Caco-2 (cell line): ENCODE measurements around the gene CYB561. TPM values are rescaled to one million over a fixed set of nuclear protein-coding genes. Genes with fewer than 3 reads are reported as not detected.

ENCODE experiments used
- BruUV-seq: library from RNA; stranded (reverse); fragments of 400-500 nt; replicated peaks from 2 replicates; lab custom pipeline; 2021; lab: Mats Ljungman, UMichigan
- CTCF ChIA-PET: fragments of 300-600 bp; sonication (Branson Sonifier 250); formaldehyde crosslinking; loops from one replicate; lab custom pipeline; 2022; ENCODE audit warnings: antibody characterized with exemption; lab: Charles Lee
- POLR2A ChIA-PET: fragments of 300-600 bp; sonication (Branson Sonifier 250); formaldehyde crosslinking; loops from one replicate; lab custom pipeline; 2022; ENCODE audit warnings: antibody characterized with exemption; lab: Charles Lee
- DNase-seq, 2 experiments: peaks; one replicate each; pipeline versions ENCODE4 v3.0.0 to v3.0.0-alpha.2; 2020 to 2022
- H3K27me3 ChIP-seq: replicated peaks from 2 replicates; pipeline ENCODE4 v1.6.0; 2011; ENCODE audit warnings: low read length; ENCODE audit not compliant: control insufficient read depth, insufficient read depth
- H3K36me3 ChIP-seq: 2 replicates; pipeline ENCODE4 v1.5.1; 2011; ENCODE audit warnings: low read length; ENCODE audit not compliant: control insufficient read depth, insufficient read depth
- H3K4me1 ChIP-seq: fragments of 250-450 bp; sonication (Bioruptor Pico); 2 replicates; pipeline ENCODE4 v1.5.1; 2020; ENCODE audit warnings: mild to moderate bottlenecking
- H3K4me3 ChIP-seq: 2 replicates; pipeline ENCODE4 v1.5.1; 2011; ENCODE audit warnings: low read depth, mild to moderate bottlenecking, control low read depth, low read length
- H3K9me3 ChIP-seq: fragments of 250-450 bp; sonication (Bioruptor Pico); 2 replicates; pipeline ENCODE4 v1.5.1; 2020; ENCODE audit warnings: mild to moderate bottlenecking, moderate library complexity
- H3K27ac Mint-ChIP-seq: one replicate; pipeline ENCODE4 v1.8.0; 2022; ENCODE audit warnings: mixed read lengths; ENCODE audit not compliant: unreplicated experiment
- H3K27me3 Mint-ChIP-seq: one replicate; pipeline ENCODE4 v1.8.0; 2022; ENCODE audit warnings: mixed read lengths; ENCODE audit not compliant: insufficient read depth, unreplicated experiment
- H3K36me3 Mint-ChIP-seq: one replicate; pipeline ENCODE4 v1.8.0; 2022; ENCODE audit warnings: mild to moderate bottlenecking, mixed read lengths; ENCODE audit not compliant: insufficient read depth, unreplicated experiment
- H3K4me1 Mint-ChIP-seq: one replicate; pipeline ENCODE4 v1.8.0; 2022; ENCODE audit warnings: low read depth, mixed read lengths; ENCODE audit not compliant: unreplicated experiment
- H3K4me3 Mint-ChIP-seq: one replicate; pipeline ENCODE4 v1.8.0; 2022; ENCODE audit warnings: mild to moderate bottlenecking, moderate library complexity, mixed read lengths; ENCODE audit not compliant: unreplicated experiment
- H3K9me3 Mint-ChIP-seq: one replicate; pipeline ENCODE4 v1.8.0; 2022; ENCODE audit warnings: mixed read lengths; ENCODE audit not compliant: unreplicated experiment
- CTCF ChIP-seq, 2 experiments: fragments of 200-600 bp in 1 of 2; IDR thresholded peaks; 1 replicate in 1 of 2; 2 replicates in 1 of 2; pipeline versions ENCODE4 v1.5.1 to v1.8.0; 2011 to 2022; ENCODE audit warnings: antibody characterized with exemption in 1 of 2, control low read depth in 1 of 2, inconsistent platforms in 1 of 2, low read depth in 1 of 2, low read length in 1 of 2, mild to moderate bottlenecking in 1 of 2, moderate library complexity in 1 of 2; ENCODE audit not compliant: insufficient read depth in 1 of 2, severe bottlenecking in 1 of 2, unreplicated experiment in 1 of 2
- intact Hi-C: fragments of 100-400 bp; cut with micrococcal nuclease; formaldehyde crosslinking; loops from one replicate; pipeline ENCODE4 v1.10.0; 2022; ENCODE audit not compliant: unreplicated experiment
- total RNA-seq: library from RNA; stranded (reverse); gene quantifications from 2 replicates; pipeline ENCODE4 v1.2.3, GENCODE V29; 2022

The CYB561 gene
- total RNA-seq, 1 experiment from 2014 or later: 46.3 TPM

GRCh38 chr17:63420868-63421680, 25.0 kb downstream of the CYB561 start:
- H3K27me3 Mint-ChIP-seq: peaks cover 19% of the 10 kb centered on the region
- no peaks in the 10 kb centered on the region for H3K36me3 Mint-ChIP-seq
- intact Hi-C loops: loop anchor here (10.0 kb wide), 1 partner anchor 274 kb away; no protein-coding TSS in a partner anchor
- TF ChIP-seq CTCF (IDR thresholded peaks at IDR 0.05; ENCODE audit: insufficient read depth in 1 of 2, low read depth in 1 of 2, low read length in 1 of 2, severe bottlenecking in 1 of 2, unreplicated experiment in 1 of 2): no peak
- H3K27ac Mint-ChIP-seq: no peak overlapping the region
- no peaks in the 10 kb centered on the region for H3K36me3 ChIP-seq
- CTCF ChIA-PET: no interaction called here
- no peaks in the 10 kb centered on the region for H3K9me3 ChIP-seq
- no TSS peak for BruUV-seq
- no peaks in the 10 kb centered on the region for H3K4me1 Mint-ChIP-seq
- H3K4me3 ChIP-seq: no peak overlapping the region
- DNase-seq: no peak
- no peak overlapping the region for H3K4me3 Mint-ChIP-seq
- H3K27me3 ChIP-seq: no peaks in the 10 kb centered on the region; the same call in none of the 2 replicates
- H3K9me3 Mint-ChIP-seq: no peaks in the 10 kb centered on the region
- H3K4me1 ChIP-seq: no peaks in the 10 kb centered on the region
- POLR2A ChIA-PET: no interaction called here

DNA sequence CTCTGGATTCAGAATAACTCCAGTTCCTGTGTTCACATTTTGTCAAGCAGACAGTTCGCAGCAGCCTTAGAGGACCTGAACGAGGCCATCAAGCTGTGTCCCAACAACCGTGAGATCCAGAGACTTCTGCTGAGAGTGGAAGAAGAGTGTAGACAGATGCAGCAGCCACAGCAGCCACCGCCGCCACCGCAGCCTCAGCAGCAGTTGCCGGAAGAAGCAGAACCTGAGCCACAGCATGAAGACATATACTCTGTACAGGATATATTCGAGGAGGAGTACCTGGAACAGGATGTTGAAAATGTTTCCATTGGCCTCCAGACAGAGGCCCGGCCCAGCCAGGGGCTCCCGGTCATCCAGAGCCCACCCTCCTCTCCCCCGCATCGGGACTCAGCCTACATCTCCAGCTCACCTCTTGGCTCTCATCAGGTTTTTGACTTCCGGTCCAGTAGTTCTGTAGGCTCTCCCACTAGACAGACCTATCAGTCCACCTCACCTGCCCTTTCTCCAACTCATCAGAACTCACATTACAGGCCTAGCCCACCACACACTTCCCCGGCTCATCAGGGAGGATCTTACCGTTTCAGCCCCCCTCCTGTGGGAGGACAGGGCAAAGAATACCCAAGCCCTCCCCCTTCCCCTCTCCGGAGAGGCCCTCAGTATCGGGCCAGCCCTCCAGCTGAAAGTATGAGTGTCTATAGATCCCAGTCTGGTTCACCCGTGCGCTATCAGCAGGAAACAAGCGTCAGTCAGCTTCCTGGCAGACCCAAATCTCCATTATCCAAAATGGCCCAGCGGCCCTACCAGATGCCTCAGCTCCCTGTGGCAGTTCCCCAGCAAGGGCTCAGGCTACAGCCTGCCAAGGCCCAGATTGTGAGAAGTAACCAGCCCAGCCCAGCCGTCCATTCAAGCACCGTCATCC, 25.9 kb downstream of the CYB561 start:
- no peaks in the 10 kb centered on the region for H3K36me3 ChIP-seq
- no peak overlapping the region for H3K4me3 Mint-ChIP-seq
- H3K27me3 ChIP-seq: no peaks in the 10 kb centered on the region; the same call in none of the 2 replicates
- H3K4me1 Mint-ChIP-seq: no peaks in the 10 kb centered on the region
- H3K9me3 ChIP-seq: no peaks in the 10 kb centered on the region
- peaks cover 19% of the 10 kb centered on the region for H3K27me3 Mint-ChIP-seq
- intact Hi-C loops: loop anchor here (10.0 kb wide), 1 partner anchor 275 kb away; no protein-coding TSS in a partner anchor
- no peak overlapping the region for H3K4me3 ChIP-seq
- no peaks in the 10 kb centered on the region for H3K9me3 Mint-ChIP-seq
- ChIA-PET POLR2A (no interaction called here), CTCF (interaction anchor here (1.8 kb wide), 1 partner anchor 58 kb away, joined by 7 read pairs; no protein-coding TSS in a partner anchor)
- H3K4me1 ChIP-seq: no peaks in the 10 kb centered on the region
- H3K36me3 Mint-ChIP-seq: no peaks in the 10 kb centered on the region
- DNase-seq: no peak
- TF ChIP-seq CTCF (IDR thresholded peaks at IDR 0.05; ENCODE audit: insufficient read depth in 1 of 2, low read depth in 1 of 2, low read length in 1 of 2, severe bottlenecking in 1 of 2, unreplicated experiment in 1 of 2): no peak
- no peak overlapping the region for H3K27ac Mint-ChIP-seq
- no TSS peak for BruUV-seq

DNA sequence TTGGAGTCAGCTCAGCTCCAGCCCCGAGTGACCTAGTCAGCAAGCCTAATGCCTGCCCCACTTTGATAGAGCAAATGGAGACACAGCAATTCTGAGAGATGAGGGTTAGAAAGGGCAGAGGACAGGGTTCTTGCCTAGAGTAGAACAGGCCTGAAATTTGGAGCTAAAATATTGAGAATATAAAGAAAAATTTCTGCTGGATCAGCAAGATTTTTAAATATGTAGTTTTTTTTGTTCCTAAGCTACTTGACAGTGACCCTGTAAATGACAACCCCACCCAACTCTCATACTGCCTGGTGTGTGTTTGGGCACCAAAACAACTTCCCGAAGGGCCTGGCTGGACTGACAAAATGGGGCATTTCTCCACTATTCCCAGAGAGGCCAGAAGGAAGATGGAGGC, 26.7 kb downstream of the CYB561 start:
- TF ChIP-seq CTCF (IDR thresholded peaks at IDR 0.05; ENCODE audit: insufficient read depth in 1 of 2, low read depth in 1 of 2, low read length in 1 of 2, severe bottlenecking in 1 of 2, unreplicated experiment in 1 of 2): no peak
- POLR2A ChIA-PET: no interaction called here

More for the DNA sequence above, 26.7 kb downstream of the CYB561 start:
- H3K9me3 ChIP-seq: no peaks in the 10 kb centered on the region
- intact Hi-C loops: no loop called here
- no peaks in the 10 kb centered on the region for H3K36me3 ChIP-seq
- no peak for DNase-seq
- no peak overlapping the region for H3K4me3 ChIP-seq
- H3K36me3 Mint-ChIP-seq: no peaks in the 10 kb centered on the region
- H3K27me3 Mint-ChIP-seq: peaks cover 25% of the 10 kb centered on the region
- H3K27ac Mint-ChIP-seq: no peak overlapping the region
- no peaks in the 10 kb centered on the region for H3K9me3 Mint-ChIP-seq
- no peak overlapping the region for H3K4me3 Mint-ChIP-seq
- H3K4me1 ChIP-seq: no peaks in the 10 kb centered on the region
- CTCF ChIA-PET: interaction anchor here (0.7 to 1.8 kb wide), 2 partner anchors 12 to 59 kb away, joined by 3 to 7 read pairs; no protein-coding TSS in a partner anchor
- no TSS peak for BruUV-seq
- no peaks in the 10 kb centered on the region for H3K4me1 Mint-ChIP-seq
- no peaks in the 10 kb centered on the region; the same call in none of the 2 replicates for H3K27me3 ChIP-seq
